Fibroblast of lung (primary cell): ENCODE measurements around the gene CNOT1.

Experiments used
- CTCF ChIP-seq, 2 donors: IDR thresholded peaks in 1 of 2; conservative IDR thresholded peaks in 1 of 2; 1 replicate in 1 of 2; 2 replicates in 1 of 2; pipeline ENCODE4 v1.5.1; 2011 to 2012; ENCODE audit warnings: low read length in 2 of 2, control low read depth in 1 of 2, inconsistent platforms in 1 of 2, low read depth in 1 of 2, mild to moderate bottlenecking in 1 of 2
- EZH2 ChIP-seq: IDR thresholded peaks from 2 replicates; pipeline ENCODE4 v1.5.1; 2012; ENCODE audit warnings: low read length, control low read depth, mild to moderate bottlenecking; ENCODE audit errors: missing control alignments

- TF ChIP-seq CTCF (conservative IDR thresholded peaks at IDR 0.05 in 1 of 2, IDR thresholded peaks at IDR 0.05 in 1 of 2; ENCODE audit: low read depth in 1 of 2, low read length in 2 of 2) (no peak), EZH2 (no peak)
These were observed 137.6 kb downstream of the CNOT1 start for GRCh38 chr16:58492066-58492465.
